HL-60/S4 treated with retinoic acid at 250 ng/mL for 4 days and 3 days (cell line): ENCODE measurements around the gene ACER3.
"Not testable (repeated sequence)": the region's sequence is repeated elsewhere in the genome, so short reads cannot be mapped to it uniquely, and the experiment has no call there.

ENCODE experiments used
- in situ Hi-C: fragments of 300-500 bp; cut with MboI; formaldehyde crosslinking; loops from 2 replicates; pipeline ENCODE4 v1.7.0; 2022; ENCODE audit warnings: low sequenced_read_pairs

ACER3 gene

GRCh38 chr11:76835928-76836612, 24.6 kb upstream of the ACER3 start:
- in situ Hi-C loops, result no loop called here

- in situ Hi-C loops, result no loop called here
Measured at GRCh38 chr11:76836613-76837291, 24.0 kb upstream of the ACER3 start.

GRCh38 chr11:76837696-76838677, 22.7 kb upstream of the ACER3 start:
- in situ Hi-C loops, result no loop called here

DNA sequence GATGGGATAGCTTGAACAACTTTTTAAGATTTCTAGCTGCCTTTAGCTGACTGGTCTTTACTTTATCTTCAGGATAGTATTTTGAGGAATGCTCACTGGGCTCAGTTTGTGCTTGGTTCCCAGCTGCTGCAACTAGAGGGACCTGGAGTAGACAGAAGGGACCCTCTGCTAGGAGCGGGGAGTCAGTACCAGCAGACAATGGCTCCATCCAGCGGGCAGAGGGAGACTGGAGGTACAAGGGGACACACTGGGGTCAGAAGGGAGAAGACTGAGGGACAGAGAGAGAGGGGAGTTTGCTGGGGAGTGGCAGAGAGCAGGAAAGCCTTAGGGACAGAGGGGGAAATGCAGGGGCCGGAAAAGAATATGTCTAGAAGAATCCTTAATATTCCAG, 22.0 kb upstream of the ACER3 start:
- in situ Hi-C loops, result no loop called here

DNA sequence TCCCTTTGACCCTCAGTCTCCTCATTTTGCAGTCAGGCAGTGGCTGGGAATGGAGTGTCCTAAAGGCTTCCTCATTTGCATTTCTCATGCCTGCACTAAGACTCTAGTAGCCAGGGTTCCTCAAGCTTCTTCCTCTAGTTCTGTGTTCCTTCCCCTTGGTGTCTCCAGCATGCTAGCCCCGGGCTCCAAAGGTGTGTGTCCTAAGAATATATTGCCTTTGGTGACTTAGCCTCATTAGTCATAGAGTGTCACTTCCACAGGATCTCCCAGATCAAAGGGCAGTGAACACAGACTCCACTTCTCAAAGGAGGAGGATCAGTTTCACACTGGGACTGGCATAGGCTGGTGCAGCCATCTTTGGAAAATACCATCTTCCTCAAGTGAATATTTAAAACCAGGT, 21.4 kb upstream of the ACER3 start:
- in situ Hi-C loops, result no loop called here

DNA sequence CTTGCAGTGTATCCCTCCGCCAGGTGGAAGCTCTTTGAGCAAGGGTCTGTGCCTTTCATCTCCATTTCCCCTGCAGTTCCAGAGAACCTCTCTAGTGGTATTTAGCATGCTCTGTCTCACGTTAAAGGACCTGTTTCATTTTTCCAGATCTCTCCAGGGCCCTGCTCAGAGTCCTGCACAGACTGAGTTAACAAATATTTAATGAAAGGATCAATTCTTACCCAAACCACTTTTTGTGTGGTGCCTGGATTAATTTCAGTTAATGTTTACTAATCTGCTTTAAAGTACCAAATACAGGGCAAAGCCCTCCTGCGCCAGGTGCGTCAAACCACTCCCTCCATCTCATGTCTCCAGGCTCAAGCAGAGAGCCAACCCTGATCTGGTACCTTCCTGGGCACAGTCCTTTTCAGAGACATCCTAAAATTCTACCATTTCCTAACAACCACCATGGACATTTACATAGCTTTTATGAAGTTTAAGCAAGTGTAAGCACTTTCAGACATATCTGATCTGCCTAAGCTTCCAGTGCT, 18.7 kb upstream of the ACER3 start:
- in situ Hi-C loops, result no loop called here

GRCh38 chr11:76843907-76844306, 16.8 kb upstream of the ACER3 start:
- in situ Hi-C loops, result no loop called here

- in situ Hi-C loops, result no loop called here
Measured at GRCh38 chr11:76844511-76844910, 16.2 kb upstream of the ACER3 start.

GRCh38 chr11:76845069-76845468, 15.6 kb upstream of the ACER3 start:
- in situ Hi-C loops, result no loop called here

- in situ Hi-C loops, result no loop called here
Measured at GRCh38 chr11:76846441-76846840, 14.3 kb upstream of the ACER3 start.

- in situ Hi-C loops, result no loop called here
Measured at GRCh38 chr11:76849376-76849775, 11.3 kb upstream of the ACER3 start.

- in situ Hi-C loops, result no loop called here
Measured at GRCh38 chr11:76850130-76850529, 10.6 kb upstream of the ACER3 start.

DNA sequence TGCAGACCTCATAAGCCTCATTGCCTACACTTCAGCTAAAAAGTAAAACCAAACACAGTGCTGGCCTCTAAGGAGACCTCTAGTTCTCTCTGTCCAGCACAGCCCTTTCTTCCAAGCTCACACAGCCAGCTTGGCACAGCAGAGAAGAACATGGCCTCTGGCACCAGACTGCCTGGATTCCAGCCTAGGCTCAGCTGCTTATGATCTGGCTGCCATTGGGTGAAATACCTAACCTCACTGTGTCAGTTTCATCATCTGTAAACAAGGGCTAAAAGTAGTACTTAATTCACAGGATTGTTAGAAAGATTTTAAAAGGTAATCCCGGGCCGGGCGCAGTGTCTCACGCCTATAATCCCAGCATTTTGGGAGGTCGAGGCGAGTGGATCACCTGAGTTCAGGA, 9.9 kb upstream of the ACER3 start:
- in situ Hi-C loops, result no loop called here

GRCh38 chr11:76854709-76855108, 6.0 kb upstream of the ACER3 start:
- in situ Hi-C loops, result no loop called here

DNA sequence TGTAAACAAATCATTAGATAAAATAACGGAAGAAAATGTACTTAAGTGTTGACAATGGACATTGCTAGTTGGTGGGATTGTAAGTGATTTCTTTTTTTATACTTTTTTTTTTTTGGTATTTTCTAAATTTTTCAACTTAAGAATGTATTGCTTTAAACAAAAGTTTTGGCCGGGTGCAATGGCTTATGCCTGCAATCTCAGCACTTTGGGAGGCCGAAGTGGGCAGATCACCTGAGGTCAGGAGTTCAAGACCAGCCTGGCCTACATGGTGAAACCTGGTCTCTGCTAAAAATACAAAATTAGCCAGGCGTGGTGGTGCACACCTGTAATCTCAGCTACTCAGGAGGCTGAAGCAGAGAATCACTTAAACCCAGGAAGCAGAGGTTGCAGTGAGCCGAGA, 5.0 kb upstream of the ACER3 start:
- in situ Hi-C loops, result not testable (repeated sequence)

DNA sequence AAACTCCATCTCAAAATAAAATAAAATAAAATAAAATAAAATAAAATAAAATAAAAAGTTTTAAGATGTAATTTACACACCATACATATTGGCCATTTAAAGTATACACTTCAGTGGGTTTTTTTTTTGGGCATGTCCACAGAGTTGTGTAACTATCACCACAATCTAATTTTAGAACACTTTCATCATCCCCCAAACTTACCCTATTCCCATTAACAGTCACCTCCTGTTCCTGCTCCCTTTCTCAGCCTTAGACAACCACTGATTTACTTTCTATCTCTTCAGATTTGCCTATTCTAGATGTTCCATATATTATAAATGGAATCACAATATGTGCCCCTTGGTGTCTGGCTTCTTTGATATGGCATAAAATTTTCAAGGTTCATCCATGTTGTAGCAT, 4.6 kb upstream of the ACER3 start:
- in situ Hi-C loops, result no loop called here

DNA sequence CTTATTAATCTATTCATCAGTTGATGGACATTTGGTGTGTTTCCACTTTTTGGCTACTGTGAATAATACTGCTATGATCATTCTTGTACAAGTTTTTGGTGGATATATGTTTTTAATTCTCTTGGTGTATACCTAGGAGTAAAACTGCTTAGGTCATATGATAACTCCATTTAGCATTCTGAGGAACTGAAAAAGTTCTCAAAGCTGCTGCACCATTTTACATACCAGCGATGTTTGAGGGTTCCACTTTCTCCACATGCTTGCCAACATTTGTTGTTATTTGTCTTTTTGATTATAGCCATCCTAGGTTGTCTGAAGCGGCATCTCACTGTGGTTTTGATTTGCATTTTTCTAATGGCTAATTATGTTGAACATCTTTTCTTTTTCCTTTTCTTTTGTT, 4.1 kb upstream of the ACER3 start:
- in situ Hi-C loops, result no loop called here

DNA sequence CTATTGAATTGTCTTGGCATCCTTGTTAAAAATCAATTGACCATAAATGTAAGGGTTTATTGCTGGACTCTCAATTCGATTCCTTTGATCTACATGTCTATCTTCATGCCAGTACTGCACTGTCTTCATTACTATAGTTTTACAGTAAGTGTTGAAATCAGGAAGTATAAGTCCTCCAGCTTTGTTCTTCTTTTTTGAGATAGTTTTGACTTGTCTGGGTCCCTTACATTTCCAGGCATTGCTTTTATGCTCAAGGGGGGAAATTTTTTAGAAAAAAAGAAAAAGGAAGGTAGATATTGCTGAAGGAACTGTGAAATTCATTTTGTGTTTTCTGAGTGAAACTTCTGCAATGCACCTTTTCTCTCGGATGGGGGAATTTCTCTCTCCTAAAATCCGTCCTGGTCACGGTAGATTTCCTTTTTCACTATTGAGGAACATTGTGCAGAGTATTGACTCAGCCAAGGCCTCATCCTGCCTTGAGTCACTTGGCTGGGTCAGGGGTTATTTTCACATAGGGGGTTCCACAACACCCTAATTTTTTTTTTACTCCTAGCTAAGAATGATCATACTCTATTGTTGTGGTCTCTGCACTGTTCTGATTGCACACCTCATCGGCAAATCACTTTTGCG, 2.8 kb upstream of the ACER3 start:
- in situ Hi-C loops, result no loop called here

DNA sequence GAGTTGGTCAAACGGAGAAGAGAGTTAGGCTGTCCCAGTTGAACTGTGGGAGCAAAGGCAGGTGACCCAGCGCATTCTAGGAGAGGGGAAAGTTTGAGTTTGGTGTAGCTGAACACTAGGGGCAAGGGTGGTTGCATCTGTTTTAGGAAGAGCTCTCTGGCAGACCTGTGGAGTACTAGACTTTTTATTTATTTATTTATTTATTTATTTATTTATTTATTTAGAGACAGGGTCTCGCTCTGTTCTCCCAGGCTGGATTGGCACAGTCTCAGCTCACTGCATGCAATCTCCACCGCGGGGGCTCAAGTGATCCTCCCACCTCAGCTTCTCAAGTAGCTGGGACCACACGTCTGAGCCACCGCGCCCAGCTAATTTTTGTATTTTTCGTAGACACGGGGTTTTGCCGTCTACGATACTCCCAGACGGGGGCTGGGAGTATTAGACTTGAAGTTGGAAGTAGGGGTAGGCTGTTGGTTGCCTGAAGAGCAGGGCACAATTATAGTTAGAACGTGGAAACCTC, 950 bp upstream of the ACER3 start:
- in situ Hi-C loops, result no loop called here

DNA sequence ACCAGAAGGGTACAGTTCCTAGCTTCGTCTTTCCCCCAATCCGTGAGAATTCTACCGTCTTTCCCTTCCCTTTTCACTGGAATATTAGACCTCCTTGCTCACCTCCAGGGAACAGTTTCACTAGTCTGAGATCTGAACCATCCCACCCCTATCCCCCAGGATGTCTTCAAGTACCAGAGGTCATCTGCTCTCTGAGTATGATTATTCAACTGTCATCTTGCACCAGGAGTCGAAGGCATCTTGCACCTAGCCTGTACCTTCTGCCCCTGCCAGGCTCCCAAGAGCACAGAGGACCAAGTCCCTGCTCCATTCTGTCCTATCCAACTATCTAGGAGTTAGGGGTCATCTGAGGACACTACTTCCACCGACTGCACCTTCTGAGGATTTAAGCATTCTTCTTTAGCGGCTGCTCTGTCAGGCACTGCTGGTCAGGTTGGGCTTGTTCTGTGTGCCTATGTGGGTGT, 804 bp downstream of the ACER3 start:
- in situ Hi-C loops, result no loop called here

DNA sequence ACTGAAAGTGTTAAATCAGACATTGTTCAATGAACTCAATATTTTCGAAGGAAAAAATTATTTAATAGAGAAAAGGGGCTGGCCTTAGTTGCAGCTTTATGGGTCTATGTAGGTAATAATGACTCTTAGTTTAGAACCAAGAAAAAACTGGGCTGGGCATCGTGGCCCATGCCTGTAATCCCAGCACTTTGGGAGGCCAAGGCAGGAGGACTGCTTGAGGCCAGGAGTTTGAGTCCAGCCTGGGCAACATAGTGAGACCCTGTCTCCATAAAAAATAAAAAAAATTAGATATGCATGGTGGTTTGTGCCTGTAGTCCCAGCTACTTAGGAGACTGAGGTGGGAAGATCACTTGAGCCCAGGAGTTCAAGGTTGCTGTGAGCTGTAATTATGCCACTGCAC, 2.1 kb downstream of the ACER3 start:
- in situ Hi-C loops, result not testable (repeated sequence)
